ENCODE data around the gene FAM167B.
"Not testable (repeated sequence)": the region's sequence is repeated elsewhere in the genome, so short reads cannot be mapped to it uniquely, and the experiment has no call there.

Gene FAM167B

DNA sequence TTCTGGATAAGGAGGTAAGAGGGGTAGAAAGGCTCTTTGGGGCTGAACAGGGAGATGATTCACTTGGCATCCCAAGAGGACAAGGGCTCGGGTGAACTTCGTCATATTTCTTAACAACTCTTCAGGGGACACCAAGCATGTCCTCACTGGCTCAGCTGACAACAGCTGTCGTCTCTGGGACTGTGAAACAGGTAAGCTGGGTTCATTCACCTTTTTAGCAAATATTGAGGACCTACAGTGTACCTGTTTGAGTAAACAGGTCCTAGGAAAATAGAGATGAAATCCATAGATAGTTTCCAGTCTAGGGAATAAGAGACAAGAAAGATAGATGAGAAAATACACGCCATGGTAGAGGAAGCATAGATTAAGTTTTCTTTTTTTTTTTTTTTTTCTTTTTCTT, 22.7 kb upstream of the FAM167B start:
- DNase-seq: no peak

DNA sequence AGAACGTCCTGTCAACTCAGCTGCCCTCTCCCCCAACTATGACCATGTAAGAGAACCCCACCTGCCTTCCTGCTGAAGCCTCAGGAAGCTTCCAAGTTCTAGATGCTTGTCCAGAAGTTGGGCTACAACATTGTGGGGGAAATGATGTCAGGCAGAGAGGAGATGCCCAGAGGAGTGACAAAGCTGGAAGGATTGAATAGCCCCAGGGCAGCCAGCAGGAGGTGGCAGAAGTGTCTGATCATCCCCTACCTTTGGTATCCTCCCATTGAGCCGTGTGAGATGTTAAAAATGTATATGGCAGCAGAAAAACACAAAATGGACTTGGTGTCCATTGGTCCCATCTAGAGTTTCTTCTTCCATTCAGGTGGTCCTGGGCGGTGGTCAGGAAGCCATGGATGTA, 18.3 kb upstream of the FAM167B start:
- no peak for DNase-seq

DNA sequence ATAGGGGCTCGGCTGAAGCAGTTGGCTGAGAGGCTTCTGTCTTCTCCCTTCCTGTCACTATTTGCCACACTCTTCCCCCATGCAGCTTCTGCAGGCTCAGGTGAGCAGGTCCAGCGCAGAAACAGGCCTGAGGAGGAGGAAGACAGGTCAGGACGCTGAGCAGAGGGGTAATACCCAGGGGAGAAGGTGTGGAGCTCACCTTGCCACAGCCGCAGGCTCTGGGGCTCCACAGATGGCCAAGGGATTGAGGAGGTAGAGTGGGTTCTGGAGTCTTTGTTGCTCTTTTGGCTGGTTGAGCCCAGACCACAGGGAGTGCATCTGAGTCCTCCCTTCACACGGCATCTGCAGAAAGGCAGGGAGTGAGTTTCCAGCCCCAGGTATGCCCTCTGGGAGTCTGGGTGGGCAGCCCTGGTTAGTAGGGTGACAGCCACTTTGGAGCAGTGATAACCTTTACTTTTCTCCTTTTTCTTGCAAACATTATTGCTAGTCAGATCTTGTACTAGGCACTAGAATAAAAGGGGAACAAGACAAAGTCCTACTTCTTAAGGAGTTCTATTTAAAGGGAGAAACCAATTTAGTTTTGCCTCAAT, 15.1 kb upstream of the FAM167B start:
- DNase-seq: no peak

DNA sequence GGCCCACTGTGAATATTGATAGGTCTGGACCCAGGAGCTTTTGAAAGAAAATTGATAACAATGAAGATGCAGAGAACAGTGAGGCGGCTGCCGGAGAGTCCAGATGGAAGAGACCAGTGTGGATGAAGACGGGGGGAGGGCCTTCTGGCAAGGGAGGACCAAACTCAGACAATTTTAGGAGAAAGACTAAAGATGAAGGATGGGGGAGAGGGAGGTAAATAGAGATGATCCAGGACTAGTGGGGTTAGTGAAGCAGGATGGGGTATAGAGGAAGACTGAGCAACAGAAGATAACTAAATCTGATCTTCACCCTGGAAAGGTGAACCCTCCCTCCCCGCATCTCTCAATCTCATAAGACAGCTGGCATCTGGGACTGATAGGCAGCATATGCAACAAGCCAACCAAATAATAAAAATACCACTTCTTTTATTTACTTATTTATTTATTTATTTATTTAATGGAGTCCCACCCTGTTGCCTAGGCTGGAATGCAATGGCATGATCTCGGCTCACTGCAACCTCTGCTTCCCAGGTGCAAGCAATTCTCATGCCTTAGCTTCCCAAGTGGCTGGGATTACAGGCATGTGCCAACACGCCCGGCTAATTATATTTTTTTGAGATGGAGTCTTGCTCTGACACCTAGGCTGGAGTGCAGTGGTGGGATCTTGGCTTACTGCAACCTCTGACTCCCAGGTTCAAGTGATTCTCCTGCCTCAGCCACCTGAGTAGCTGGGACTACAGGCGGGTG, 14.3 kb upstream of the FAM167B start:
- no peak for DNase-seq

DNA sequence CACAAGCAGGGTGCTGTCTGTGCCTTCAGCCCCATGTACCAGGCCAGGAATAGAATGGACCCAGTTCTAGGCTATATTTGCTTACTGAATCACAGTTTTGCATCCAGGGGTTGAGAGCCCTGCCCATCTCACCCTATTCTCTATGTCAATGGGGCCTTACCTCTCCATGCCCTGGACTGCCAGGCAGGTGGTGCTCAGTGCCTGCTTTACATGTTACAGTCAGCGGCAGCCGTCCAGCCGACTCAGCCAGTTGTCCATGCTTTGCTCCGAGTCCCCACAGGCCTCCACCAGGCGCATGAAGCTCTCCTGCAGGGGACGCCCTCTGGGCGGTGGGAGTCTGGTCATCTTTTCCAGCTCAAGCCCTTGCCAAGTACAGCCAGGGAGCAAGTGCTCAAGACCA, 12.2 kb upstream of the FAM167B start:
- no peak for DNase-seq

DNA sequence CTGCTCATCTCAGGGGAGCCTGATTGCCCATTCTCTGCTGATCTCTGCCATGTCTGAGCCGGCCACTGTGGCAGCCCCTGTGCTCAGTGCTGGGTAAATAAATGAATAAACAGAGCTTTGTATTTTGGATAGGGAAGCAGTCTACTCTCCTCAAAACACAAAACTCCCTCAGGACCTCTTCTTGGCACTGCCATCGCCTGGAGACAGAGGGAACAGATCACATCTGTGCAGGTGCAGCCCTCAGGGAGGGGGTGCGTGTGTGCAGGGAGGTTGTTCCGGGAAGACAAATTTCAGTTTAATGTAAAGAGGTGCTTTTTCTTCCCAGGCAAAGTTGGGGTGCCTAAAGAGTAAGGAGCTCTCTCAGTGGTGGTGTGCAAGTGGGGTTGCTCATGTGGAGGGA, 7.7 kb upstream of the FAM167B start:
- no peak for DNase-seq

DNA sequence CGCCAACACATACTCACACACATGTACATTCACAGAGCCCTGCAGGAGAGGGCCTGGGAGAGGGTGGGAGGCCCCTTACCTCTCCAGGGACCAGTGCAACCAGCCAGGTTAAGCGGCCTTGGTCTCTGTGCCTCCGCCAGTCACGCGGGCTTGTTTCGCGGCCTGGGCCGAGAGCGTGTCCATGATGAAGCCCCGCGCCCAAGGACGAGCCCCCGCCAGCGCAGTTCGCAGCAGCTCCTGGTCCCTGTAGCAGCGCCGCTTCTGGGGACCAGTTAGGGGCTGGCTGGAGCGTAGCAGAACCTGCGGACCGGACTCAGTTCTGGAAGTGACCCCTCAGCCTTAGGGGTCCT, 7.3 kb upstream of the FAM167B start:
- no peak for DNase-seq

DNA sequence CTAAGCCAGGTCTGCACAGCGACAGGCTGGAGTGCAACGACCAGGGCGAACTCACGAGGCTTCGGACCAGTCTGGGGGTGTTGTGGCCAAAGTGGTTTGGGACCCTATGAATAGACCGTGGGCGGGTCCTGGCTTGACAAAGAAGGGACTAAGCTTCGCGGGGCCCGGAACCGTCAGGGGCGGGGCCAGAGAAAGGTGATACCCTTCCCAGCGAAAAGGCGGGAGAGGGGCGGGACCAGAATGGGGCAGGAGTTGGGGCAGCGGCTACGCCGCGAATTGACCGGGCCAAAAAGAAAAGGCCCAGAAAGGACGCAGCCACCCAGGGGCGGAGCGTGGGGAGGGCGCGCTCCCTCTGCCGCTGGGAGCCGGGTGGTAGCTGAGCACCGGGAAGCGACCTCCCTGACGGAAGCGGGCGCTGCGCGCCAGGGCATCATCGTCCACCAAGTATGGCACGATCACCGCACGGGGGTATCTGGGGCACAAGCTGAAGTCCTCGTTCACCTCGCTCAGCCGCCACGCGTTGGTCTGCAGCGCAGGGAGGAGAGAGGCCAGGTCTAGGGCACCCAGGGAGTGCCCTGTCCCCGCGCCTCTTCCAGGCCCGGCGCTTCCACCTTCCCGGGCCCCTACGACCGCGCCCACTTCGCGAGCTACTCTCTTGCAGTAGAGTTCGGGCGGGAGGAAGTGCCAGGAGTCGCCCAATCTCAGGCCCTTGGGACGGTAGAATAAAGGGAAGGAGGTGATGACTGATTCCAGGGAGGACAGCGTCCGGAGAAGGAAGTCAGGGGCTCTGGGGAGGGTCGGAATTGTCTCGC, 6.7 kb upstream of the FAM167B start:
- no peak for DNase-seq

DNA sequence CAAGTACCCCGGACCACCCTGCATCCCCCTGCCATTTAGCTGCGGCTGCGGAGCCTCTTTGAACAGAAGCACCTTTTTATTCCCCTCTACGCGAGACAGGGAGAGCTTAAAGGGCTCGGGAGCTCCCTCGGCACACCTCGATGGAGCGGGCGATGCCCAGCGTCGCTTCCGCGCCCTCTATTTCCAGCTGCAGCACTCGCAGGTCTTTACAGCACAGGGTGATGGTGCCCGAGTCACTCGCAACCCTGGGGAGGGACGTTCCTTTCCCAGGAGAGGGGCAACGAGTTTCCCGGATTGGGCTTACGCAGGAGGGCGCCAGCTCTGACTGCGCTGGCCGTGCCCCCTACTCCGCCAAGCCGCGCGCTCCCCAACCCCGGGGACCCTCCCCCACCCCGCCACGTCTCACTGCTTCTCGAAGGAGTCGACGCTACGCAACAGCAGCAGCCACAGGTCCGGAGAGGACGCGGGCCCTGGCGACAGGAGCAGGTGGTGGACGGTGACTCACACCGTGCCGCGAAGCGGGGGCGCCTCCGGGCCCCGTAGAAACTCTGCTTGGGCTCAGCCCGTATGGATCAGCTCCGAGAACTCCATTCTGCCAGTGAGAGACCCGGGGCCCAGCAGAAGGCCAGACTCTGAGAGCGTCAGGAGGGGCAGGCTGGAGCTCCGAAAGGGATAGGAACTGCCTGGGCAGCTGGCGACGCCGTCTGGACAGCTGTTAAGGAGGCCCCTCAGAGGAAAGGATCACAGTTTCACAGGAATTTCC, 5.8 kb upstream of the FAM167B start:
- DNase-seq: no peak

DNA sequence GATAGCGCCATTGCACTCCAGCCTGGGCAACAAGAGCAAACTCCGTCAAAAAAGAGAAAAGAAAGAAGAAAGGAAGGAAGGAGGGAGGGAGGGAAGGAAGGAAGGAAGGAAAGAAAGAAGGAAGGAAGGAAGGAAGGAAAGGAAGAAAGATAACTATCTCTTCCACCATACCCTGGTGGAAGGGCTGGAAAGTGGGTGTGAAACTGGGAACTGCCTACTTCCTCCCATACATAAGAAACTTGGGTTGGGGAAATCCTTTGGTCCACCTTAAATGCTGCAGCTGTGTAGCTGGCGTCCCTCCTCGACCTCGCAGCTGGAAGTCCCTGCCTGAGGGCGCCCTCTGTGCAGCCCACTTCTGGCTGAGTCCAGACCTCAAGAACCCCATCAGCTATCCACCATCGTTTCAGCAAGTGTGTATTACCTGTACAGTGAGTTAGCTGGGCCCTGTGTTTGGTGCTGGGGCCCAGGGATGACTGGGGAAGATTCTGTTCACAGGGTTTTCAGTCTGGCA, 4.6 kb upstream of the FAM167B start:
- no peak for DNase-seq

DNA sequence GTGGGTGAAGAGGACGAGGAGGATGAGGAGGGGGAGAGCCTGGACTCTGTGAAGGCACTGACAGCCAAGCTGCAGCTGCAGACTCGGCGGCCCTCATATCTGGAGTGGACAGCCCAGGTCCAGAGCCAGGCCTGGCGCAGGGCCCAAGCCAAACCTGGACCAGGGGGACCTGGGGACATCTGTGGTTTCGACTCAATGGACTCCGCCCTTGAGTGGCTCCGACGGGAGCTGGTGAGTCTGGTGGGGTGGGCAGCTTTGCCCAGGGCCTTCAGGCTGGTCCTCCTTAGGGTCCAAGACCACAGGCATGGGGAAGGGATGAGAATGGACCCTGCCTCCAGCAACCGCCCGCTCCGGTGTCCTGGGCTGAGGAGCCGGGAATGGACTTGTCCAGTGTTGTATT, 430 bp downstream of the FAM167B start:
- no peak for DNase-seq

DNA sequence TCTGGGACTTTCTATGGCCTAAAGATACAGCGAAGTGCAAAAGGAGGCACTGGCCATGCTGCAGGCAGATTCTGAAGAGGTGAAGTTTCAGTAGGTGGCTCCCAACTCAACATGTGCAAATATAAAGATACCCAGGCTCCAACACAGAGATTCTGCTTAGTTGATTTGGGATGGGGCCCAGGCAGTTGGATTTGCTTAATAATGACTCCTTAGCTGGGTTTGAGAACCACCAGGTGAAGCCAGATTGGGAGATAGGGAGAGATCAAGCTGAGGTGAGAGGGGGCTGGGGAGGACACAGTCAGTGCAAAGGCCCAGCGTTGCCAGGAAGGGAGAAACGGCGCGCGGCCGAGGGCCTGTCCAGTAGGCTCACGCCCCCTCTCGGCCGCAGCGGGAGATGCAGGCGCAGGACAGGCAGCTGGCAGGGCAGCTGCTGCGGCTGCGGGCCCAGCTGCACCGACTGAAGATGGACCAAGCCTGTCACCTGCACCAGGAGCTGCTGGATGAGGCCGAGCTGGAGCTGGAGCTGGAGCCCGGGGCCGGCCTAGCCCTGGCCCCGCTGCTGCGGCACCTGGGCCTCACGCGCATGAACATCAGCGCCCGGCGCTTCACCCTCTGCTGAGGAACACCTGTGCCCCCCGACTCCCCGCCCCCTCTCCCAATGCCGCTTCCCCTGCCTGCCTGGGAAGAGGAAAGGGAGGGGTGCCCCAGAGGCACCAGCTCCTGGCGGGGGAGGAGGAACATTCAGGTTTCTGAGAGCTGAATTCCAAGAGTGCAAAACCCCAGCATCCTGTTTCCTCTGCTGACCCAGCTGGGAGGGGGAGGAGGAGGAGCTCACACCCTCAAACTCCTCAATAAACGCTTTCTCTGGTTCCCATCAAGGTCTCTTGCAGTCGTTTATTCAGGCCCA, 1.2 kb downstream of the FAM167B start:
- DNase-seq: no peak

DNA sequence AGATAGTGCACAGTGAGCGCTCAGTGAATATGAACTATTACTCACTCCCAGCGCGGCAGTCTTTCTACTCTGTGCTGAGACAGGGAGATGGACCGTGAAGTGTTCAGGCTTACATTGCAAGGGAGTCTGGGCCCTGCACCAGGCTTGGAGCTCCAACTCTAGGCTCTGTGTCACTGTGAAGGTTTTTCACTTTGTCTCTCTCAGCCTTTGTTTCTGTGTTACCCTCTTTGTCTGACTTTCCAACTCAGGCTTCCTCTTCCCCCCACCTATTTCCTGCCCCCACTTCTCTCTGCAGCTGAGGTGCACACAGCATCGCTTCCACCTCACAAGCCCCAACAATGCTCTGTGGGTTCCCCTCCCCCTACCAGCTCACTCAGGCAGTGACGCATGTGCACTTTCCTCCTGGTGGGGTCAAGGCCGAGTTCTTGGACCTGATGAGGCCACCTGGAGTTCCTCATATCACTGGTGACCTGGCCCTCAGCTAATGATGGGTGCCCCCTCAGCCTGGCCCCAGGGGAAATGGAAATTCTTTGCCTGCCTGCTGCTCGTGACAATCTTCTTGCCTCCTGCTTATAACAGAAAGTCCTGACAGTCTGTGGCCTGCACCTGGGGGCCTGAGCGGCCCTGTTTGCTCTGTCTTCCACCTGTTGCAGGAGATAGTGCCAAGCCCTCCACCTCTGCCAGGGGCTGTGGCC, 3.0 kb downstream of the FAM167B start:
- no peak for DNase-seq

DNA sequence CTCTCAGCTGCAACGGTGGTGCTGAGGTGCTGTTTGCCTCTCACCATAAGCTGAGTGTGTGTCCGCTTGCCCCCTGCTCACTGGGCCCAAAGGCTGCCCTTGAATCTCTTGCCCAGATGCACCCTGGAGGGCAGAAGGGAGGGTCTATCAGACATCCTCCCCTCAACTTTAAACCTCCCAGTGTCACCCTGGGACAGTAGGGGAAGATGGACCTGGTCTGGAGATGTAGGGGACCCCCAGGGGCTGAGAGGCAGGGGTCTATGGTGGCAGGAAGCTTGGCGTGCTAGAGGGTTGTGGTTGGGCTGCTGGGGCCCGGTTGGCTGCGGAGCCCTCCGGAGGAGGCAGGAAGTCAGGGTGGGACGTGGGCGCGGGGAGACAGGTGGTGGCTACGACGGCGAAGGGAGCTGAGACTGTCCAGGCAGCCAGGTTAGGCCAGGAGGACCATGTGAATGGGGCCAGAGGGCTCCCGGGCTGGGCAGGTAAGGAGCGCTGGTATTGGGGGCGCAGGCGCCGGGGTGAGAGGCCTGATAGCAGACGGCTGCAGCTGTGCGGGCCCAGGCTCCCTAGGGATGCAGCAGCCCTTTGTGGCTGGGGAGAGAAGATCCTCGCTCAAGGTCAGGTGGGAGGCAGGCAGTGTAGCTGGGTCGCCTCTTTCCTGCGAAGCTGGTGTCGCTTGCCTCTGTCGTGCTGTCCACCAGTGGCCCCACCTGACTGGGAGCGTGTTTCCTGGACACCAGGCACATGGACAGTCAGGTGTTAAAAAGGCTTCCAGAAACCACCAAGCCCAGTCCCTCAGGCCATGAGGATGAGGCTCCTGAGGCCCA, 4.1 kb downstream of the FAM167B start, which contains the start of gene LCK:
Gene LCK (plus strand): TSS at position 373 of the 824 bp plus-strand sequence. CDS start 23,065 bp downstream, outside the sequence.
- no peak for DNase-seq

DNA sequence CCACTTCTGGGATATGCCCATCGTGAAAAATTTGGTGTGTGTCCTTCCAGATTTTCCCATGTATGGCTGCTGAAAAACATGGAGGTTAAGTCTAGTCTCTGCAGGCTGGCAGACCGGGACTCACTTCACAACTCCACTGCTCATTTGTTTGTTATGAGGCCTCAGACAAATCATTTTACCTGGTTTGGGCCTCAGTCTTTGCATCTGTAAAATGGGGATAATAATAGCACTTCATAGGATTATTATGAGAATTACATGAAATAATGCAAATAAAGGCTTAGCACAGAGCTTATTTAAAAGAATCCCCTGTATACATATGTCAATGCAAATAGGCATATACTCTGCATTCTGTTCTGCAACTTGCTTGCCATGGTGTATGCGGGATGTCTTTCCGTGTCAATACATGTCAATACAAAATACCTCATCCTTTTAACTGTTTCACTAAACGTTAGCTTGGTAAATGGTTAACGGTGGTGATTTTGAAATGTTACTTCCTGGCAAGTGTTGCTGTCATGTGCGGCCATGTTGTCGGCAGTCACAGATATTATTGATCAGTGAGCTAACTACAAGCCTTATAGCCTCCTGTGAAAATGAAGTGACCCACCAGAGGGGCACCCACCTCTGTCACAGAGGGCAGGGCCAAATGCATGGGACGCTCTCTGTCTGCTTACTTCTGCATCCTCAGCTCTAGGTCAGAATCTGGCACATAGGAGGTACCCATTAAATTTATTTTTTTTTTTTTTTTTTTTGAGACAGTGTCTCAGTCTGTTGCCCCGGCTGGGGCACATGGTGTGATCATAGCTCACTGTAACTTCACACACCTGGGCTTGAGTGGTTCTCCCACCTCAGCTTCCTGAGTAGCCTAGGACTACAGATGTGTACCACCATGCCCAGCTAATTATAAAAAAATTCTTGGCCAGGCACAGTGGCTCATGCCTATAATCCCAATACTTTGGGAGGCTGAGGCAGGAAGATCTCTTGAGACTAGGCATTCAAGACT, 8.3 kb downstream of the FAM167B start:
- no peak for DNase-seq

DNA sequence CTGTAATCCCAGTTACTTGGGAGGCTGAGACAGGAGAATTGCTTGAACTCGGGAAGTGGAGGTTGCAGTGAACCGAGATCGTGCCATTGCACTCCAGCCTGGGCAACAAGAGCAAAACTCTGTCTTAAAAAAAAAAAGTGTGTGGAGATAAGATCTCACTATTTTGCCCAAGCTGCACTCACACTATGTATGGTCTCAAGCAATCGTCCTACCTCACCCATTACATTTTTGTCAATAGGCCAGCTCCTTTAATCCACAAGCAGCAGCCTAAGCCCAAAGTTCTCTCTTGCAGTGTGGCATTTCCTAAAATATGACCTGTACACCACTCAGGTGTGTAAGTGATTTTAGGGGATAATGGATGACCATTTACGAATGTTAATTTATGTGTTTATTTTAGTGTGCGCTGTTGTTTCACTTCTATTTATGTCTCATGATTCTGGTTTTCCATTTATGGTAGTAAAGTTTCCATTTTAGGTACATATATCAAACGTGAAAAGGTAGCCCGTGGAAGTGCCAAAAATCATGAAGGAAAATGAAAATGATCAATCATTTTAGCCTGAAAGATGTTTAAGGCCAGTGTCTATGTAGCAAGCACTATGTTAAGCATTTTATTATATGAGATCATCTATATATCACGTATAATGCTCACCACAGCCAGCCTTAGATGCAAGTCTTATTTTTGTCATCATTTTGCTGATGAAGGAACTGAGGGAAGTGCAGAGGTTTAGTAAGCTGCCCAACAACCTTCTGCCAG, 9.6 kb downstream of the FAM167B start:
- DNase-seq: no peak

DNA sequence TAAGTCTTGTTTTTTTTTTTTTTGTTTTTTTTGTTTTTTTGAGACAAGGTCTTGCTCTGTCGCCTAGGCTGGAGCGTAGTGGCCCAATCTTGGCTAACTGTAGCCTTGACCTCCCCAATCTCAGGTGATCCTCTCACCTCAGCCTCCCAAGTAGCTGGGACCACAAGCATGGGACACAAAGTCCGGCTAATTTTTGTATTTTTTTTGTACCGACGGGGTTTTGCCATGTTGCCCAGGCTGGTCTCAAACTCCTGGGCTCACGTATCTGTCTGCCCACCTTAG, 10.1 kb downstream of the FAM167B start:
- no peak for DNase-seq

DNA sequence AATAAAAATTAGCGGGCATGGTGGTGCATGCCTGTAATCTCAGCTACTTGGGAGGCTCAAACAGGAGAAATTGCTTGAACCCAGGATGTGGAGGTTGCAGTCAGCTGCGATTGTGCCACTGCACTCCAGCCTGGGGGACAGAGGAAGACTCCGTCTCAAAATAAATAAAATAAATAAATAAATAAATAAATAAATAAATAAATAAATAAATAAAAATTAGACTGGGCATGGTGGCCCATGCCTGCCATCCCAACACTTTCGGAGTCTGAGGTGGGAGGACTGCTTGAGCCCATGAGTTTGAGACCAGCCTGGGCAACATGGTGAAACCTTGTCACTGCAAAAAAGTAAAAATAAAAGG, 16.2 kb downstream of the FAM167B start:
- not testable (repeated sequence) for DNase-seq

DNA sequence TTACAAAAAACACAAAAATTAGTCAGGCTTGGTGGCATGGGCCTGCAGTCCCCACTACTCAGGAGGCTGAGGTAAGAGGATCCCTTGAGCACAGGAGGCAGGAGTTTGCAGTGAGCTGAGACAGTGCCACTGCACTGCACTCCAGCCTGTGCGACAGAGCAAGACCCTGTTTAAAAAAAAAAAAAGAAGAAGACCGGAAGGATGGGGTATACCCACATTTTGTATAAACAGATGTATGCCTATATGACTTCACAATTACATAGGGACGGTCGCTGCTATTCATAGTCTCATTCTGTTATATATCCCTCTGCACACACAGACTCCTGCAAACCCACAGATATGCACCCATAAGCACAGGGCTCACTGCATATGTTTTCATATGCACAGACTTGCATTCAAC, 16.7 kb downstream of the FAM167B start:
- DNase-seq: no peak
